ENCODE results near the gene TCFL5.
"Not testable (repeated sequence)": the region's sequence is repeated elsewhere in the genome, so short reads cannot be mapped to it uniquely, and the experiment has no call there.

The TCFL5 gene

GRCh38 chr20:62852841-62853240, 8.8 kb downstream of the TCFL5 start:
- DNase-seq, result no peak

GRCh38 chr20:62852196-62852595, 9.4 kb downstream of the TCFL5 start:
- no peak for DNase-seq

- DNase-seq, result no peak
These were observed 11.2 kb downstream of the TCFL5 start for GRCh38 chr20:62850333-62850974.

- no peak for DNase-seq
These were observed 12.2 kb downstream of the TCFL5 start for GRCh38 chr20:62849431-62849830.

GRCh38 chr20:62848917-62849316, 12.7 kb downstream of the TCFL5 start:
- not testable (repeated sequence) for DNase-seq

- DNase-seq, result no peak
These were observed 15.3 kb downstream of the TCFL5 start for GRCh38 chr20:62846166-62846890.

- DNase-seq, result no peak
These were observed 16.0 kb downstream of the TCFL5 start for GRCh38 chr20:62845416-62846160.

- no peak for DNase-seq
These were observed 17.4 kb downstream of the TCFL5 start for GRCh38 chr20:62844182-62844581.

- DNase-seq, result no peak
These were observed 18.0 kb downstream of the TCFL5 start for GRCh38 chr20:62843656-62844055.

GRCh38 chr20:62841705-62842212, 19.9 kb downstream of the TCFL5 start:
- DNase-seq, result no peak

- no peak for DNase-seq
These were observed 21.1 kb downstream of the TCFL5 start for GRCh38 chr20:62840244-62841197.

GRCh38 chr20:62839816-62840215, 21.8 kb downstream of the TCFL5 start:
- no peak for DNase-seq

- no peak for DNase-seq
These were observed 22.4 kb downstream of the TCFL5 start for GRCh38 chr20:62839261-62839660.

GRCh38 chr20:62838128-62838891, 23.3 kb downstream of the TCFL5 start:
- no peak for DNase-seq

- no peak for DNase-seq
These were observed 23.9 kb downstream of the TCFL5 start for GRCh38 chr20:62837790-62838127.

GRCh38 chr20:62836967-62837490, 24.6 kb downstream of the TCFL5 start:
- no peak for DNase-seq

- no peak for DNase-seq
These were observed 25.4 kb downstream of the TCFL5 start for GRCh38 chr20:62835931-62836861.

GRCh38 chr20:62834967-62835730, 26.5 kb downstream of the TCFL5 start:
- DNase-seq, result no peak

GRCh38 chr20:62832951-62833391, 28.7 kb downstream of the TCFL5 start:
- no peak for DNase-seq
